Endodermal cell (in vitro differentiated cells): Measurements from ENCODE around the gene DNAH11. TPM values are rescaled to one million over a fixed set of nuclear protein-coding genes. Genes with fewer than 3 reads are reported as not detected.

Source experiments
- DNase-seq: peaks from one replicate; pipeline ENCODE4 v3.0.0-alpha.2; 2017
- H3K27ac ChIP-seq: 2 replicates; pipeline ENCODE4 v1.5.1; 2013; ENCODE audit warnings: mild to moderate bottlenecking, low read depth, low read length, moderate library complexity
- H3K27me3 ChIP-seq: 2 replicates; pipeline ENCODE4 v1.6.1; 2013; ENCODE audit warnings: mild to moderate bottlenecking, low read length, moderate library complexity; ENCODE audit not compliant: insufficient read depth, control insufficient read depth, poor library complexity, severe bottlenecking
- H3K36me3 ChIP-seq: 2 replicates; pipeline ENCODE4 v1.7.0; 2013; ENCODE audit warnings: mild to moderate bottlenecking, low read length, moderate library complexity; ENCODE audit not compliant: control insufficient read depth, insufficient read depth
- H3K4me1 ChIP-seq: one replicate; pipeline ENCODE4 v1.7.0; 2013; ENCODE audit warnings: low read length; ENCODE audit not compliant: control insufficient read depth, insufficient read depth
- H3K4me3 ChIP-seq: 2 replicates; pipeline ENCODE4 v1.5.1; 2013; ENCODE audit warnings: mild to moderate bottlenecking, low read length, moderate library complexity
- H3K9ac ChIP-seq: 2 replicates; pipeline ENCODE4 v1.6.1; 2013; ENCODE audit warnings: mild to moderate bottlenecking, low read length, moderate library complexity; ENCODE audit not compliant: poor library complexity, severe bottlenecking; ENCODE audit errors: extremely low read depth
- H3K9me3 ChIP-seq: 2 replicates; pipeline ENCODE4 v1.6.1; 2013; ENCODE audit warnings: mild to moderate bottlenecking, low read length, moderate library complexity; ENCODE audit not compliant: control insufficient read depth
- H3K27ac Mint-ChIP-seq: 2 replicates; pipeline ENCODE4 v1.8.0; 2020; ENCODE audit warnings: mixed read lengths
- H3K27me3 Mint-ChIP-seq: 2 replicates; pipeline ENCODE4 v1.8.0; 2021; ENCODE audit warnings: mild to moderate bottlenecking, mixed read lengths; ENCODE audit not compliant: insufficient read depth
- H3K36me3 Mint-ChIP-seq: 2 replicates; pipeline ENCODE4 v1.8.0; 2020; ENCODE audit warnings: low read depth, mixed read lengths
- H3K4me1 Mint-ChIP-seq: 2 replicates; pipeline ENCODE4 v1.8.0; 2020; ENCODE audit warnings: mixed read lengths
- H3K4me3 Mint-ChIP-seq: 2 replicates; pipeline ENCODE4 v1.8.0; 2020; ENCODE audit warnings: mild to moderate bottlenecking, moderate library complexity, mixed read lengths
- H3K9me3 Mint-ChIP-seq: 2 replicates; pipeline ENCODE4 v1.8.0; 2020; ENCODE audit warnings: mild to moderate bottlenecking, mixed read lengths
- WGBS, 2 experiments: methylation state at CpG; one replicate each; pipeline versions ENCODE4 v1.1.5 to v1.1.7; 2013; ENCODE audit warnings: missing lambda C conversion rate in 2 of 2, mixed read lengths in 1 of 2; ENCODE audit not compliant: insufficient coverage in 1 of 2, insufficient read length in 1 of 2; 5-methylcytosine and 5-hydroxymethylcytosine counted together
- total RNA-seq, 2 donors: library from RNA; stranded (reverse); fragmentation: NEBNext Ultra II Directional in 1 of 2; extraction: Animal tissue kit (Norgen Biotek cat#: 25700) in 1 of 2; gene quantifications; 2 replicates in 1 of 2; 3 replicates in 1 of 2; pipeline ENCODE4 v1.2.1, GENCODE V29; 2021
- TF ChIP-seq, protein P1 (sequence below): fragments of 200-600 bp; sonication (generic); conservative IDR thresholded peaks from 2 replicates; pipeline ENCODE4 v1.5.0; 2021; ENCODE audit warnings: antibody characterized with exemption, mild to moderate bottlenecking

DNAH11 gene
- total RNA-seq, 2 donors from 2014 or later: 0.80 to 0.99 TPM

GRCh38 chr7:21945454-21946221, 402.8 kb downstream of the DNAH11 start, which contains the start of gene CDCA7L:
TSS of gene CDCA7L (minus strand) at chr7:21945899. CDS start at chr7:21945804, 95 bp downstream.
- TF ChIP-seq, protein P1, sequence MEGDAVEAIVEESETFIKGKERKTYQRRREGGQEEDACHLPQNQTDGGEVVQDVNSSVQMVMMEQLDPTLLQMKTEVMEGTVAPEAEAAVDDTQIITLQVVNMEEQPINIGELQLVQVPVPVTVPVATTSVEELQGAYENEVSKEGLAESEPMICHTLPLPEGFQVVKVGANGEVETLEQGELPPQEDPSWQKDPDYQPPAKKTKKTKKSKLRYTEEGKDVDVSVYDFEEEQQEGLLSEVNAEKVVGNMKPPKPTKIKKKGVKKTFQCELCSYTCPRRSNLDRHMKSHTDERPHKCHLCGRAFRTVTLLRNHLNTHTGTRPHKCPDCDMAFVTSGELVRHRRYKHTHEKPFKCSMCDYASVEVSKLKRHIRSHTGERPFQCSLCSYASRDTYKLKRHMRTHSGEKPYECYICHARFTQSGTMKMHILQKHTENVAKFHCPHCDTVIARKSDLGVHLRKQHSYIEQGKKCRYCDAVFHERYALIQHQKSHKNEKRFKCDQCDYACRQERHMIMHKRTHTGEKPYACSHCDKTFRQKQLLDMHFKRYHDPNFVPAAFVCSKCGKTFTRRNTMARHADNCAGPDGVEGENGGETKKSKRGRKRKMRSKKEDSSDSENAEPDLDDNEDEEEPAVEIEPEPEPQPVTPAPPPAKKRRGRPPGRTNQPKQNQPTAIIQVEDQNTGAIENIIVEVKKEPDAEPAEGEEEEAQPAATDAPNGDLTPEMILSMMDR: no peak
- Mint-ChIP-seq H3K4me3 (peak within 1 kb of the TSS; percentile 63), H3K36me3 (no peaks in the 10 kb centered on the region), H3K9me3 (no peaks in the 10 kb centered on the region), H3K4me1 (peaks cover 65% of the 10 kb centered on the region), H3K27me3 (peaks cover 59% of the 10 kb centered on the region), H3K27ac (peak within 1 kb of the TSS; percentile 87)
- Histone ChIP-seq H3K9me3 (no peaks in the 10 kb centered on the region), H3K36me3 (no peaks in the 10 kb centered on the region), H3K9ac (peak within 1 kb of the TSS; percentile 52), H3K27me3 (peaks cover 55% of the 10 kb centered on the region), H3K4me3 (peak within 1 kb of the TSS; percentile 84), H3K4me1 (peaks cover 13% of the 10 kb centered on the region), H3K27ac (peak within 1 kb of the TSS; percentile 97)
- WGBS, 2 experiments: 2% methylated on average over 16 to 83 of the region's 83 CpGs
- peak; percentile 89 for DNase-seq

GRCh38 chr7:21946222-21946709, 403.4 kb downstream of the DNAH11 start:
- Histone ChIP-seq H3K36me3 (no peaks in the 10 kb centered on the region), H3K27me3 (peaks cover 48% of the 10 kb centered on the region), H3K27ac (peak overlapping the region; percentile 97), H3K9me3 (no peaks in the 10 kb centered on the region), H3K9ac (no peak overlapping the region), H3K4me1 (peaks cover 13% of the 10 kb centered on the region), H3K4me3 (no peak overlapping the region)
- Mint-ChIP-seq H3K36me3 (no peaks in the 10 kb centered on the region), H3K27ac (peak overlapping the region; percentile 41), H3K4me3 (peak overlapping the region; percentile 63), H3K27me3 (peaks cover 53% of the 10 kb centered on the region), H3K9me3 (no peaks in the 10 kb centered on the region), H3K4me1 (peaks cover 64% of the 10 kb centered on the region)
- no peak for DNase-seq
- WGBS, 2 experiments: 39 to 50% methylated on average over 2 to 8 of the region's 8 CpGs
- TF ChIP-seq, protein P1: no peak

GRCh38 chr7:21947056-21947455, 404.2 kb downstream of the DNAH11 start:
- TF ChIP-seq, protein P1: no peak
- H3K4me3 ChIP-seq: no peak overlapping the region
- H3K27me3 Mint-ChIP-seq: peaks cover 51% of the 10 kb centered on the region
- H3K4me3 Mint-ChIP-seq: no peak overlapping the region
- no peaks in the 10 kb centered on the region for H3K36me3 Mint-ChIP-seq
- peaks cover 13% of the 10 kb centered on the region for H3K4me1 ChIP-seq
- H3K36me3 ChIP-seq: no peaks in the 10 kb centered on the region
- DNase-seq: no peak
- no peak overlapping the region for H3K27ac Mint-ChIP-seq
- 90 to 98% methylated on average over 3 of the region's 3 CpGs for WGBS, 2 experiments
- peaks cover 46% of the 10 kb centered on the region for H3K27me3 ChIP-seq
- no peak overlapping the region for H3K27ac ChIP-seq
- H3K9me3 Mint-ChIP-seq: no peaks in the 10 kb centered on the region
- H3K9me3 ChIP-seq: no peaks in the 10 kb centered on the region
- H3K4me1 Mint-ChIP-seq: peaks cover 56% of the 10 kb centered on the region
- no peak overlapping the region for H3K9ac ChIP-seq
